NCI-H2171 (cell line): Measurements from ENCODE around the gene TCOF1.

Source experiments
- DNase-seq: peaks from one replicate; lab custom pipeline; 2025; lab: John Stamatoyannopoulos, UW

TCOF1 gene

DNA sequence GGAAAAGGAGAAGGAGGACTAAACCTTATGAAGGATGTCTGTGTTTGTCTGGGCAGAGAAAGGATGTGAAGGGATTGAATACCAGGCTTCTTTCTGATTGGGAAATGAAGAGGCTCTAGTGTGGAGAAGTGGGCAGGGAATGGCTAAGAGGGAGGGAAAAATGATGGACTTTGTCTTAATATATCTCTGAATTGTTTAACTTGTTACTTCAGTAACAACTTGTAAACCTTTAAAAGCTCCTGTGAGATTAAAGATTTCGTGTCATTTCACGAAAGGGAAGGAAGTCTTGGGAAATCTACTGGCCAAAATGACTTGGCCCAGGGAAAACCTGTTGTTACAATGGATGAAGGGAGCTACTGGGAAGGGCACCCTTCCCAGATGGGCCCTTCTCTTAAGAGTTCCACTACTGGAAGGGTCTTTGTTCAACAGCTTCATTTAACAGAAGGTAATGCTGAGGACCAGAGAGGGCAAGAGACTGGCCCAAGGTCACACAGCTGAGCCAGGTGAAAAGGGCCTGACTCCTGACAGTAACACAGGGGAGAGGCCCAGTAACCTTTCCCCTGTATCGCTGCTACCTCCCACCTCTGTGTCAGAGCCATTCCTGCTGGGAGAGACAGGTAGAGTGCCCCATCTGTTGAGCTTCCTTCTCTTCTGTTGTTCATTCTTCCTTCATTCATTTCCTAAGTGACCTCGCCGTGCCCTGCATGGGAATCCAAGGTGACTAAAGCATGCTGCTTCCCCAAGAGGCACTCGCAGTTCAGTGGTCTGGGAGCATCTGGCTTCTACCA is 5.1 kb upstream of the TCOF1 start:
- no peak for DNase-seq

DNA sequence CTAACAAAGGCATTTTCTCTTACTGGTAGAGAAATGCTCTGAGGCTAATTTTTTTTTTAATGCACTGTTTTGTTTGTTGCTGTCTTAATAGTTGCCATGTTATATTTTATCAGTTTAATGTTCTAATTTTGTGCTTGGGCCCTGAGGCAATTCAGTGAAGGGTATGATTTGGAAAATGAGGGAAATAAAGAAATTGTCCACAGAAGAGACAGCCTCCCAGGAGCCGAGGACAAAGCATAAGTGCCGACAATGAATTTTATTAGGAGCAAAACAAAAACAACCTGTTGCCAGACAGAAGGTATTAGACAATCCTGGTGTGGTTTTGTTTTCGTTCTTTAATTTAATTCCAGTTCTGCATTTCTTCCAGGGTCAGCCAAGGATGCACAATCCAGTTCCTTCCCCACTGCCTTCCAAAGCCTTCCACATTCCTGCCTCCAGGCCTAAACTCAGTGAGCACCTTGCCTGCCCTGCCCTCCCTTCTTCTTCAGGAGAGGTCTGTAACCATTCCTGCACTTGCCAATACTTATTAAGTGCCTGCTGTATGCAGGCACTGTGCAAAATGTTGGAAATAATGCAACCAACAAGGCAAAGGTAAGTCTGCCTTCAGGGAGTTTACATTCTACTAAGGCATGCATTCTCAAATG is 4.3 kb upstream of the TCOF1 start:
- DNase-seq = no peak

DNA sequence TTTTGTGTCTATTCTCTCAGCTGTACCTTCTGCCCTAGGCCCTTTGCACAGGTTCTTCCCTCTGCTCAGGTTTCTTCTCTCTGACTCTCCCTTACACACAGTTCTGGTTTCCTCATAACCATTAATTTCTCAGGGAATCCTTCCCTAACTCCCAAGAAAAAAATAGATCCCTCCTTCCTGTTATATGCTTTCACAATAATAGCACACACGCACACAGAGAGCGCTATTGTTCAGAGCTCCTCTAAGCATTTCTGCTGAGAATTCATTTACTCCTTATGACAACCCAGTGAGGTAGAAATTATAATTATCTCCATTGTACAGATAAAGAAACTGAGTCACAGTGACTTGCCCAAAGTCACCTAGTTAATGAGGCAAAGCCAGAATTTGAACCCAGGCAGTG is 1.7 kb upstream of the TCOF1 start:
- no peak for DNase-seq

DNA sequence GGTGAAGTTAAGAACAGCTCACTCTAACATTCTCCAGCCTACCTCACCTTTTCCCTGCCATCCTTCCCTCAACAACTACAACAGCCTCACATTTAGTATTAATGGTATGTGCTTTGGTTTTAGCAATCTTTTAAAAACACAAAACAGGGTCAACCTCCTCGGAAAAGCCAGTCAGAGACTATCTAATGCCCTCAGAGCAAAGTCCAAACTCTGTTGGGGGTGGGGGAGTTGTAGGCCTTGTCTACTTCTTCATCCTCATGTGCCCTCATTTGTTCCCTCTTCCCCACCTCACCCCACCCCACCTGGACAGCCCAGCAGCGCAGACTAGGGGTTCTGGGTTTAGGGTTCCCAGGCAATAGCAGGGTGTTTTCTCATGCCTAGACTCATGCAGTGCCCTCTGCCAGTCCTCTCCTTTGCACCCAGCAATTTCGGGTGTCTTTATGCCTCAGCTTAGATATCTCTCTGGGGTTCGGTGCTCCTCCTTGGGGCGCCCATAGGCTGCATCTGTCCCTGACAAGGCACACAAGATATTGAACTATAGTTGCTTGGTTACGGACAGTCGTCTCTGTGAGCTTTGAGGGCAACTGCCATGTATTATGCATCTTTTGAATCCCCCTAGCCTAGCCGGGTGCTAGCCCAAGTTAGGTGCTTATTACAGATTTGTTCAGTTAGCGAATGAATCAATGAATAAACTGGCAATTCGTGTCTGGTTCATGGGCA is 762 bp upstream of the TCOF1 start:
- no peak for DNase-seq

DNA sequence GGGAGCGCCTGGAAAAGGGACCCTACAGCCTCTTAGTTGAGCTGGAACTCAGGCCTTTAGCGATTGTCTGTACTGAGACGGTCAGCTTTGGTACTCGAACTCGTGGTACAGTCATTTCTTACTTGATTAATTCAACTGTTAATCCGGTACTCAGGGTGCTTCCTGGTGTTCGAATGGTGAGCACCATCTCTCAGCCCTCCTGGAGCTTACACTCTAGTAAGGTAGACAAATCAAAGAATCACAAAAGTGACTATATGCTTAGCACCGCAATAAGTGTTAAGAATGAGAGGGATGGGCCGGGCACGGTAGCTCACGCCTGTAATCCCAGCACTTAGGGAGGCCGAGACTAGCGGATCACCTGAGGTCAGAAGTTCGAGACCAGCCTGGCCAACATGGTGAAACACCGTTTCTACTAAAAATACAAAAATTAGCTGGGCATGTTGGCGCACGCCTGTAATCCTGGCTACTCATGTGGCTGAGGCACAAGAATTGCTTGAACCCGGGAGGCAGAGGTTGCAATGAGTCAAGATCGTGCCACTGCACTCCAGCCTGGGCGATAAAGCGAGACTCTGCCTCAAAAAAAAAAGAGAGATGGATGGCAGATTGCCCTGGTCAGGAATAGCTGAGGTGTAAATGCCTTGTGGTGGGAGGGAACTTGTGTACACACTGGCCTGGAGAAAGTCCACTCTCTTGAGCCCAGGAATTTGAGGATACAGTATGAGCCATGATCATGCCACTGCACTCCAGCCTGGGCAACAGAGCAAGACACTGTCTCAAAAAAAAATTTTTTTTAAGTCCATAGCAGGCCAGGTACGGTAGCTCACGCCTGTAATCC is 981 bp downstream of the TCOF1 start:
- DNase-seq = no peak

DNA sequence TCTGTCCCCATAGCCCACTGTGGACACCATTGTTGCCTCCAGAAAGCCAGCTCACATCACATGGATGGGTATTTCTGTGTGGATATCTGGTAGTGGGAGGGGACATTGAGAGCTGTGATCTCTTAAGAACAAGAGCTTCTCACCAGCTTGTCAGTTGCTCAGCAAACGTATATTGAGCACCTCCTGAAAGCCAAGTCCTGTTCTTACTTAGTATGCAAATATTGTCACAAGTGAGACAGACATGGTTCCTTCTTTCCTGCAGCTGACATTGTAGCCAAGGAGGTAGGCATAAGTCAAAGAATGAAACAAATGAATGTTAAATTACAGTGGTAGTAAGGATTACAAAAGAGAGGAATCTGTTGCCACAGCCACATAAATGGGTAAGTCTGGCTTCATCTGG is 3.8 kb downstream of the TCOF1 start:
- no peak for DNase-seq

DNA sequence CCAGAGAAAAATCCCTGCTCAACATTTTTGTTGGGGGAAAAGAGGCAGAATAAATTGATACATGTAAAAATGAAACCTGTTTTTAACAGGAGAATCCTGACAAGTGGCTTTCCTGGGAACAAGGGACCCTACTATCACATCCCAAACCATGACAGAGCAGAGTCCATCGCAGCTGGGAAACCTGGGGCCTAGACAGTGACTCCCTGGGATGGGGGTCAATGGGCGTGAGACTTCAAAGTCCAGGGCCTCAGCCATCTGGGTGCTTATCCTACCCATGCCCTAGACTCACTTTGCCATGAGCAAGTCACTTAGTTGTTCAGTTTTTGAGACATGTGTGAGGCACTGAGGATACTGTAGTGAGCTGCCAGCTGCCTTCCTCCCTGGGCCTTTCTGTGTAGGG is 5.7 kb downstream of the TCOF1 start:
- no peak for DNase-seq

DNA sequence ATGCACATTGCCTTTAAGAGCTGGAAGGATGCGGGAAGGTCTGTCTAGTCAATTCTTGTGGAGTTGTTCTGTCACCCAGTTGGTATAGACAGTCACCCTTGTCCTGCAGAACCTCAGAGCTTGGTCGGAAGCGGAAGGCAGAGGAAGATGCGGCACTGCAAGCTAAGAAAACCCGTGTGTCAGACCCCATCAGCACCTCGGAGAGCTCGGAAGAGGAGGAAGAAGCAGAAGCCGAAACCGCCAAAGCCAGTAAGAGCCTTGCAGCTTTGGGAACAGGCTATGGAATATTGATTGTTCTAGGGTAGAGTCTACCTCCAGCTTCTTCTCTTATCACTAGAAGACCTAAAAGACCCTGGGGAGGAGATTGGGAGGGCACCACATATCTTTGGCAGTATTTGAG is 6.5 kb downstream of the TCOF1 start:
- DNase-seq = no peak

DNA sequence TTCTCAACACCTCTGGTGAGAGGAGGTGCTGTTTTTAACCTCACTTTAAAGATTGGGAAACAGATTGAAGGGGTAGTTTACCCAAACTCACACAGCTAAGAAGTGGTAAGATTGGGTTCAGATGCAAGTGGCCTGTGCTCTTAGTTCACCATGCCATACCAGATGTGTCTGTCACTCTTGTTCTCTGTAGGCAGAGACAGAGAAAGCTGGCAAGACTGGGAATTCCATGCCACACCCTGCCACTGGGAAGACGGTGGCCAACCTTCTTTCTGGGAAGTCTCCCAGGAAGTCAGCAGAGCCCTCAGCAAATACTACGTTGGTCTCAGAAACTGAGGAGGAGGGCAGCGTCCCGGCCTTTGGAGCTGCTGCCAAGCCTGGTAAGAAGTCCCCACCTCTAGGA is 11.0 kb downstream of the TCOF1 start:
- DNase-seq = no peak

DNA sequence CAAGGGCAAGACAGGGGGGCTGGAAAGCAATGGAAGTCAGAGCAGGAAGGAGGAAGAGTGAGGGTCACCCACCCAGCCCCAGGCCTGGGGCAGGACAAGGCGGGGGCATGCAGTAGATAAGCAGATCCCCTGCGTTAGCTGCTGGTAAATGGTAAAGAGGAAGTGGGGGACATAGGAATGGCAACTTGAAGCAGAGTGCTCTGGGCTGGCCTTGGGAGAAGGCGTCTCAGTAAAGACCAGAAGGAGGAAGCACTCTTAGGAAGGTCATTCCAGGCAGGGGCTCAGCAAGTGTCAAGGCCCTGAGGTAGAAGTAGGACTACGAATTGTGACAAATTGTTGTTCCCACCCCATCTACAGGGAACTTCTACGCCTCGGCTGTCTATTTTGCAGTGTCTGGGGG is 15.1 kb downstream of the TCOF1 start:
- no peak for DNase-seq

DNA sequence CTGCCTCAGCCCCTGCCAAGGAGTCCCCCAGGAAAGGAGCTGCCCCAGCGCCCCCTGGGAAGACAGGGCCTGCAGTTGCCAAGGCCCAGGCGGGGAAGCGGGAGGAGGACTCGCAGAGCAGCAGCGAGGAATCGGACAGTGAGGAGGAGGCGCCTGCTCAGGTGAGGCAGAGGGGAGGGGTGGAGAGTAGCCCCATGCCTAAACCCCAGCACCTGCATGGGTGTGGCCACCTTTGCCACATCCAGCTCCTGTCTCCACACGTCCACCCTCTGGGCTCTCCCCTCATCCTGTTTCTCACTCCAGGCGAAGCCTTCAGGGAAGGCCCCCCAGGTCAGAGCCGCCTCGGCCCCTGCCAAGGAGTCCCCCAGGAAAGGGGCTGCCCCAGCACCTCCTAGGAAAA is 17.2 kb downstream of the TCOF1 start:
- DNase-seq = no peak

DNA sequence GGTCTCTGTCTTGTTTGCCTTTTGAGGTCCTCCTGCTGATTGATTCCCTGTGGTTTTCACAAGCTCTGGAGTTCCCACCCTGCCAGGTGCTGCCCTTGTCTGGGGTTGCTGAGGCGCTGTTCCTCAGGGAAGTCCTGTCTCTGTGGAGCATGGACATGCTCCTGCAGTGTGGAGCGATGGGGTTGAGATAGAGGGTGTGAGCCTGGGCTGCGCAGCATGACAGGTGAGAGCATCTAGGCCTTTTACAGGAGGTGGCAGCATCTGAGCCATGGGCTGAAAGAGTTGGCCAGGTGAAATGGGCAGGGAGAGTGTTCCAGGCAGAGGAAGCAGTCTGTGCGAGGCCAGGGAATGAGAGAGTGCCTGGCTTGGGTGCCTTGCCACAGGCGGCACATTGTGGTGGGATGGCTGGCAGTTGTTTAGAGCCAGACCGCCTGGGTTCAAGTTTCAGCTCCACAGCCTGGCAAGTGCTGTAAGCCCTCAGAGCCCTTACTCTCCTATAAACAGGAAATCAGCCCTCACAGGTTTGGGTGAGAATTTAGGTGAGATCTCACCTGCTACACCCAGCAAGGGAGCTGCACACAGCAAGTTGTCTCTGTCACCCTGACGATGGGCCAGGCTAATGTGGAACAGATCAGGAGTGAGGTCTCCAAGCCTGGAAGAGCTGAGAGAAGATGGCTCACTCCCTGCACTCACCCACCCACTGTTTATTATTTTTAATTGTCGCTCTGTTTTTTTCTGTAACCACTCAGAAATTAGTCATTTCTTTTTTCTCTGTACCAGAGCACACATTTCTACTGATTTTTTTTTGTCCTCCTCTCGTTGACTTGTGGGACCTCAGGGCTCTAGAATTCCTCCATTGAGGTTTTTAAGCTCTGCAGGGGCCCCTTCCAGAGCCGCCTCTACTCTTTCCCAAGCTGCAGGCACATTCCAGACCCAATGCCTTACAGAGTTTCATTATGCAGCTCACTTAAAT is 19.6 kb downstream of the TCOF1 start:
- no peak for DNase-seq

DNA sequence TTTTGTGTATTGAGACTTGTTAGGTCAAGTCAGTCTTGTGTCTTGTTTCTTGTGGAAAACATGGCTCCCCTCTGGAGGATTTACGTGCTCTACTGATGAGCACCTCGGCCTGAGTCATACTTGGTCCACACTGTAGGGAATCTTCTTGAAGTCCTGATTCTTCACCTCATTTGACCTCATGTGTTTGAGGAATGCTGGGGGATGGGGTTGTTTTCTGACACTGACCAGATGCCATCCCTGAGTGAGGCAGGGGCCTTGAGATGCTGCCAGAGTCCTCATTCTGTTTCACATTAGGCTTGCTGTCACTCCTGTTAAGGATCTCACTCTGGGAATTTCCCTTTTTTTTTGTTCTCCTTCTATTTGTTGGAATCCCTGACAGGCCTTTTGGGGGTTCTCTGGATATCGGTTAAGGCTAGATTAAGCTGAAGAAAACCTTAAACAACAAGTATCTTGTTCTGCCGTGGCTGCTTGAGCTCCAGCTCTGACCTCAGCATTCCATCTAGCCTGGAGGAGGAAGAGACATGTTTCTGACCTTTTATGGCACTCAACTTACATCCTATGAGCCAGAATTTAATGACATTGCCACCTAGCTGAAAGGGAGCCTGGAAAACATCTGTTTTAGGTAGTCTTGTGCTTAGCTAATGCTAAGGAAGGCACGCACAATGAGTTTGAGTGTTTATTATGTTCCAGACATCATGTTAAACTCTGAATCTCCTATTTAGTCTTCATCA is 20.6 kb downstream of the TCOF1 start:
- no peak for DNase-seq

DNA sequence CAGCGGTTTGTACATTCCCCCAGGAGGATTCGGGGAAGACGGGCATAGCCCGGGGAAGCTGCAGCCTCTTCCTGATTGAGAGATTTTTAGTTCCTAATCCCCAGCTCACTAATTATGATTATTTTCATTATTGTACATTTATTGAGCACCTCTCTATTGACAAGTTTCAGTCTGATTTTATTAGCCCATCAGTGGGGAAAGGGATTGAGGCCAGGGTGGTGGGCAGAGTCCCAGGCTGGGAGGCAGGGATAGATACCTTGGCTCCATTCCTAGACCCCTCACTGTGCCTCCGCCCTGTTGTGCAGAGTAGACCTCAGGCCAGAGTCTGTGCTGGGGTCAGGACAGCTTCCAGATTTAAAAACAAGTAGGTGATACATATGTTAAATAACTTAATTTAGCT is 27.2 kb downstream of the TCOF1 start:
- DNase-seq = no peak

DNA sequence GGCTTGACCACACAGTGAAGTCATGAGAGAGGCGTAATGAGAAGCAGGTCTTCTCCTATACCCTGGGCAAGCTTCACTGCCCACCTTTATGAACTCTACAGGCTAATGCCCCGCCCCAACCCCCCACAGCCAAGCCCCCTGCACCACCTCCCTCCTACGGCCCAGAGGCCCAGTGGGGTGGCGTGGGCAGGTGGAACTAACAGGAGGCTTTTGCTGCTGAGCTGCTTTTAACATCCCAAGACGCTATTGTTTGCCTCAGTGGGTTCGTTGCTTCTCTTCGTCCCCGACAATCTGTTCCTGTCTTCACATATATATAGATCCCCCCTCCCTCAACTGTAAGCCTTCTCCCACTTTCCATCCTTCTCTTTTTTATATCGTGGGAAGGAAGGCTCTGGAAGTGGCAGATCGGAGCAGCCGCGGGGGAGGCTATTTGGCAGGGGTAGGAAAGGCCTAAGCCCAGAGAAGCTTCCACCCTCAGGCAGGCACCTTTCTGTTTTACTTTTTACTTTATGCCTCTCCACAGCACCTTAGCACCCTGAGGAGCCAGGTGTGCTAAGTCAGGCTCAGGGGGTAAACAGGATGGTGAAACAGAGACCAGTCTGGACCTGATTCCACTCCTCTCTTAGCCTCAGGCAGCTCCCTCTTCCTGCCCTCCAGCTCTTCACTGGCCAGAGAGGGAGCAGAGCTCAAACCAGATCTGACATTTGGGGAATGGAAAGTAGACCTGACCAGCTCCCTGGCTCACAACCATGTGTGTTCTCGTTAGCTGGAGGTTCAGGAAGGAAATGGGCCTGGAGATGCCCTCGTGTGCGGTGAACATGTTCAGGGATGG is 28.7 kb downstream of the TCOF1 start:
- DNase-seq = no peak

DNA sequence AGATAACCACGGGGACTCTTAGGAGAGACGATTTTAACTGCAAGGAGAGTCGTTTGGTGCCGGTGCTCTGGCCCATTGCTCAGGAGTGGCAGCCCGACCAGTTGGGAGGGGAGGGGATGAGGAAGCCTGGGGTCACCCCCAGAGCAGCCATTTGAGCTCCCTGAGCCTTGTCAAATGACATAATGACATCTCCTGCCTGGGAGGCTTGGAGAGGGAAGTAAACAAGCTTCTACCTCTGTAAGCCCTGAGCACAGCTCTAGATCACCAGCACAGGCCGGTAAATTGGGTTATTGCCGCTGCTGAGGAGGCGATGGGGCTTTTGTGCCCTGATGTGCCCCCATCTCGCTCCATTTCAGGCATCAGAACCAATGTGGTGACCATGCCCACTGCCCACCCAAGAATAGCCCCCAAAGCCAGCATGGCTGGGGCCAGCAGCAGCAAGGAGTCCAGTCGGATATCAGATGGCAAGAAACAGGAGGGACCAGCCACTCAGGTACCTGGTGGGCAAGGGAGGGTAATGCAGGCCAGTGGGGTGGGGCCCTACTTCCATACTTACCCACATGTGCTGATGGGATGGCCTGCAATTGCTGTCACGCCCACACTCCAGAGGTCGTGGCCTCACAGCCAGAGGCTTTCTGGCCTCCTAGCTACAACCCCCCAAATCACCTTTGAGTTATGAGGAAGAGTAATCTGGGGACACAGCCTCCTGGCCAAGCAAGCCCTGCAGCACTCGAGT is 32.2 kb downstream of the TCOF1 start:
- no peak for DNase-seq

DNA sequence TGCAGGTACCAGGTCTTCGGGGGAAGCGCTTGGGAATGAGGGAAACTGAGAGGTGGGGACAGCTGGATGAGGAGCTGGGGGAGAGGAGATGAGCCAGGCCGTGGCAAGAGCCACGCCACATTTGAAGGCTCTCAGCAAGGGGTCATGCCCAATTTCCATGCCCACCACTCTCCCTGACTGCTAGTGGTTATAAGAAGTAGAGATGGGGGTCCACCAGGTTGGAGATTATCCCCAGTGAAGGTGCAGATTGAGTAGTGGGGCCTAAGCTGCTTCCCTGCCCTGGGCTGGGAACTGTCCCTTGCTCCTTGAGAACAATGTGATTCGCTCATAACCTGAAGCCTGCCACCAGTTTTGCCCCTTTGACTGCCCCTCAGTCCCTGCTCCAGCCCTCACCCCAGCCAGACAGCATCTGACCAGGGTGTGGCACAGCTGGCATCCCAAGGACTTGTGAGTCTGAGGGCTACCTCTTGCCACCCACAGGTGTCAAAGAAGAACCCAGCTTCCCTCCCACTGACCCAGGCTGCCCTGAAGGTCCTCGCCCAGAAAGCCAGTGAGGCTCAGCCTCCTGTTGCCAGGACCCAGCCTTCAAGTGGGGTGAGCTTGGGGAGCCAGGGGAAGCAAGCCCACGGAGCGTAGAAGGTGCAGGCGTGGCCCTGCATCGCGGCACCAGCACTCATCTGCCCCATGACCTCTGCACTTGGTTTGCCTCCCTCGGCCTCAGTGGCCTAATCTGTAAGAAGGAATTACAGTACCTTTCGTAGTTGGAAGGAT is 33.8 kb downstream of the TCOF1 start:
- no peak for DNase-seq

DNA sequence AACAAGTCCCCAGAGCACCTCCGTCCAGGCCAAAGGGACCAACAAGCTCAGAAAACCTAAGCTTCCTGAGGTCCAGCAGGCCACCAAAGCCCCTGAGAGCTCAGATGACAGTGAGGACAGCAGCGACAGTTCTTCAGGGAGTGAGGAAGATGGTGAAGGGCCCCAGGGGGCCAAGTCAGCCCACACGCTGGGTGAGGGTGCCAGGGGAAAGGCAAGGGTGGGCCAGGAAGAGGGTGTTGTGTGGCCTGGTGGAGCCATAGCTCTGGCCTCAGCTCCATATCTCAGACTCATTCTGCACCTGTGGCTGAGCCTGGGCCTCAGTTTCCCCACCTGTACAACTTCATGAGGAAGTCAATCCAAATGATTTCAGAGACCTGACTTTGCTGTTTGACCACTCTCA is 34.5 kb downstream of the TCOF1 start:
- no peak for DNase-seq
